GM21447 (cell line): ENCODE results near the gene ATP8B2.
"Not testable (repeated sequence)": the region's sequence is repeated elsewhere in the genome, so short reads cannot be mapped to it uniquely, and the experiment has no call there.

Experiments used
- ATAC-seq: cut with Tn5 transposase; IDR thresholded peaks from one replicate; pipeline ENCODE4 v1.9.1; 2021; ENCODE audit not compliant: unreplicated experiment

The ATP8B2 gene

GRCh38 chr1:154324669-154325582 is at the start of gene ATP8B2:
TSS of gene ATP8B2 (plus strand) at chr1:154325525. CDS start at chr1:154328142, 2,617 bp downstream.
- peak; percentile 42 for ATAC-seq

DNA sequence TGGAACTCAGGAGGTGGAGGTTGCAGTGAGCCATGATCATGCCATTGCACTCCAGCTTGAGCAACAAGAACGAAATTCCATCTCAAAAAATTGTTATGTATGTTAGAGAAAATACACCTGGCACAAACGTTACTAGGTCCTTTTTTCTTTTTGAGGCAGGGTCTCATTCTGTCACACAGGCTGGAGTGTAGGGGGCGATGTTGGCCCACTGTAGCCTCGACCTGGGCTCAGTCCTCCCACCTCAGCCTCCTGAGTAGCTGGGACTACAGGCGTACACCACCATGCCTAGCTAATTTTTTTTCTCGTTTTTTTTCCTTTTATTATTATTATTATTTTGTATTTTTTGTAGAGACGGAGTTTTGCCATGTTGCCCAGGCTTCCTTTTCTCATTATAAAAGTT is 48.5 kb upstream of the ATP8B2 start:
- ATAC-seq, result no peak

DNA sequence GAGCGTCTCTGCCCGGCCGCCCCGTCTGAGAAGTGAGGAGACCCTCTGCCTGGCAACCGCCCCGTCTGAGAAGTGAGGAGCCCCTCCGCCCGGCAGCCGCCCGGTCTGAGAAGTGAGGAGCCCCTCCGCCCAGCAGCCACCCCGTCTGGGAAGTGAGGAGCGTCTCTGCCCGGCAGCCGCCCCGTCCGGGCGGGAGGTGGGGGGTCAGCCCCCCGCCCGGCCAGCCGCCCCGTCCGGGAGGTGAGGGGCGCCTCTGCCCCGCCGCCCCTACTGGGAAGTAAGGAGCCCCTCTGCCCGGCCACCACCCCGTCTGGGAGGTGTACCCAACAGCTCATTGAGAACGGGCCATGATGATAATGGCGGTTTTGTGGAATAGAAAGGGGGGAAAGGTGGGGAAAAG is 37.7 kb upstream of the ATP8B2 start:
- not testable (repeated sequence) for ATAC-seq

GRCh38 chr1:154288661-154289060 is 36.7 kb upstream of the ATP8B2 start:
- ATAC-seq, result no peak

GRCh38 chr1:154290921-154291320 is 34.4 kb upstream of the ATP8B2 start:
- no peak for ATAC-seq

DNA sequence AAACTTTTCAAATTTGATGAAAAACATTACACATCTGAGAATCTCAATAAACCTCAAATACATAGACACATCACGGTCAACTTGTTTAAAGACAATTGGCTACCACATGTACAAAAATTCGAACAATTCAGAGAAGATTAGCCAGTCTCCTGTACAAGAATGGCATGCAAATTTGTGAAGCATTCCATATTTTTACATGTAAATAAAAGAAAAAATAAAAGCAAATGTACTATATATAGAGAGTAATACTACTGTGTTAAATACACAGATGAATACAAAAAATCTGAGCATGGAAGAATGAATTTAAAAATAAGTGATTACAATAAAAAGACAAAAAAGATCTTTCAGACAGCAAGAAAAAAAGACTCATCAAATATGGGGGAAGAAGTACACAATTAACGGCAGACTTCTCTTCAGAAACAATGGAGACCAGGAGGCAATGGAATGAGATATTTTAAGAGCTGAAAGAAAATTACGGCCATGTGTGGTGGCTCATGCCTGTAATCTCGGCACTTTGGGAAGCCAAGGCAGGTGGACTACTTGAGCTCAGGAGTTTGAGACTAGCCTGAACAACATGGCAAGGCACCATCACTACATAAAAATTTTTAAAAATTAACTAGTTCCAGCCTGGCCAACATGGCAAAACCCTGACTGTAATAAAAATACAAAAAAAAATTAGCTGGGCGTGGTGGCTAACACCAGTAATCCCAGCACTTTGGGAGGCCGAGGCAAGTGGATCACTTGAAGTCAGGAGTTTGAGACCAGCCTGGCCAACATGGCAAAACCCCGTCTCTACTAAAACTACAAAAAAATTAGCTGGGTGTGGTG is 29.7 kb upstream of the ATP8B2 start:
- ATAC-seq, result no peak

GRCh38 chr1:154301582-154301981 is 23.7 kb upstream of the ATP8B2 start:
- ATAC-seq, result no peak

DNA sequence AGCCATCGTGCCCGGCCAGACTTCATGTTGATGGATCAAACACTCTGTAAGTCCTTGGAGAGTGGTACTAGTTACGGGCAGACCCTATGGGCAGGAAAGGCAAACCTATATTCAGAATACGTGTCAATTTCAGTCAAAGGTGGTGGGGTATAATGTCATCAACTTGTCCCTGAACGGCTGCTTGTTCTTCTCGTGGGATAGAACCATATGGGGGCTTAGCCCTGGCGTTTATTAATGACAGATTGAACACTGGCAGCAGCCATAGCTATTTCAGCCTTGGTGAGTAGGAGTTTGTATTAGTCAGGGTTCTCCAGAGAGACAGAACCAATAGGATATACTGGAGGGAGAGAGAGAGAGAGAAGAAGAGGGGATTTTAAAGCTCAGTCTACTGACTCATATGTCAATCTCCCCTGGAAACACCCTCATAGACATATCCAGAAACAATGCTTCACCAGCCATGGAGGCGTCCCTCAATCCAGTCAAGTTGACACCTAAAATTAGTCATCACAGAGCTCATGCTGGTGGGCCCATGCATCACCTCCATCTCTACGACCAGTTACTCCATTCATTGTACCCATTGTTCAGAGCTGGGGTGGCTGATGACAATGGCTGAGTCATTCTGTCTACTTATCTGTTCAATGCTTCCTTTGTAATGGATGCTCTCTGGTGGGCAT is 20.5 kb upstream of the ATP8B2 start:
- no peak for ATAC-seq

DNA sequence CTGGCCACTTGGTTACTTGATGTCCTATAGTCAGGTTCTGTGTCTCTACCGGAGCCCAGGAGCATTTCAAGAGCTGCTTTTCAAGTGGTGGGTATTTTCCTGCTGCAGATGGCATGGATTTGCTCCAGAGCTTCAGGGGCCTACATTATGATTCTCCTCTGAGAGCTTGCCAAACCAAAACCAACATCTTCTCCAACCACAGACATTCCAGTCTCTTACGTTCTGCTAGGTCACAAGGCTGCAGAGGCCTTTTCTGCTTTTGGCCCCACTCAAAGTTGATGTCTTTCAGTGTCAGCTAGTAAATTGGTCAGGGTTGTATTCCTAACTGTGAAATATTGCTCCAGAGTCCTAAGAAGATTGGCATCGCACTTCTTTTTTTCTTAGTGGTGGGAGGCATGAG is 19.2 kb upstream of the ATP8B2 start:
- no peak for ATAC-seq

DNA sequence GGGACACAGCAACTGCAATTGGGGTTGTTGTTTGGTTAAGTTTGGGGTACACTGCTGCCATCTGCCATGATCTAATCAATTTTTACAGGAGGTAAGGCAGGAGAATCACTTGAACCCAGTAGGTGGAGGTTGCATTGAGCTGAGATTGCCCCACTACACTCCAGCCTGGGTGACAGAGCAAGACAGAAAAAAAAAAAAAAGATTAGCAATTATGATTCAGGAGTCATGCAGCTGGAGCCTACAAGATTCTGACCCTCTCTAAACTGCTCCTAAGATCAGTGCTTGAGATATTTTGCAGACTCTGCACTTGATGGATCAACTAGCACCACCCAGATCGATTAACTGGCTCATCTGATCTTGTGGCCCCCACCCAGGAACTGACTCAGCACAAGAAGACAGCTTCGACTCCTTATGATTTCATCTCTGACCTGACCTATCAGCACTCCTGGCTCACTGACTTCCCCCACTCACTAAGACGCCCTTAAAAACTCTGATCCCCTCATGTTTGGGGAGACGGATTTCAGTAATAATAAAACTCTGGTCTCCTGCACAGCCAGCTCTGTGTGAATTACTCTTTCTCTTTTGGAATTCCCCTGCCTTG is 17.6 kb upstream of the ATP8B2 start:
- ATAC-seq, result not testable (repeated sequence)

GRCh38 chr1:154309136-154309535 is 16.2 kb upstream of the ATP8B2 start:
- not testable (repeated sequence) for ATAC-seq

DNA sequence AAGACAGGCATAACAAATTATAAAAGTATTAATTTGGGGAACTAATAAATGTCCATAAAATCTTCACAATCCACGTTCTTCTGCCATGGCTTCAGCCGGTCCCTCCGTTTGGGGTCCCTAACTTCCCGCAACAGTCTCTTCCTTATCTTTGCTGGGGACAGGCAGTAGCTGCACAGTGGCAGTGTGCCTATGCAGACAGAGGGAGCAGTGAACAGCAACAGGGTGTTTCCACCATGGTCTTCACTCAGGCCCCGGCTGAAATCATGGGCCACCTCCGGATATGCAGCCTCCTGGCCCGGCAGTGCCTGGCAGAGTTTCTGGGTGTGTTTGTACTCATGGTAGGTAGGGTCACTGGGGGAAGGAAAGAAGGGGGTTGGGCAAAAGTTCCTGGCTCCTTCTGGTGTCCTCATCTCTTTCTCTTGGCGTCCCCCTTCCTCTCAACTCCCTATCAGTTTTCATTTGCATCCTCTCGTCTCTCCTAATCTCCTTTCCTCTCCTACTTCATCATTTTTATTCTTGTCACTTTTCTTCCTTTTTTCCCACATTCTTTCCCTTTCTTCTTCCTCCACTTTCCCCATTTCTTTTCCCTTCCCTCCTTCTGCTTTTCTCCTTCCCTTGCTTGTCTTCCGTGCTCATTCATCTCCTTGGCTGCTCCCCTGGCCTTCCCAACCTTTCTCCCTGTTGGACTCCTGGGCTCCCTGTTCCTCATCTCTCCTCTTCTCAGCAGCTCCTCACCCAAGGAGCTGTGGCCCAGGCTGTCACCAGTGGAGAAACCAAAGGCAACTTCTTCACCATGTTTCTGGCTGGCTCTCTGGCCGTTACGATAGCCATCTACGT is 12.9 kb upstream of the ATP8B2 start:
- ATAC-seq, result not testable (repeated sequence)

DNA sequence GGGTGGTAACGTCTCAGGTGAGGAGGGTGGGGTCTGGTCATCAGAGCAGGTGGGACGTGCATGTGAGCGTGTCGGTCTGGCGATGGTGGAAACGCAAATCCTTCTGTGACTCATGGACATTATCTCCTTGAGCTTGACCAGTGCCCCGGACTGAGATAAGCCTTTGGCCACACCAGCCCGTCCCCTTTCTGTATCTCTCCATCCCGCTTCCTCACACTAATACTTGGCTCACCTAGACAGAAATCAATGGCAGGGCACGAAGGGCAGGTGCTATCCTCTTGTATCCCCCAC is 12.3 kb upstream of the ATP8B2 start:
- no peak for ATAC-seq

GRCh38 chr1:154314226-154314625 is 11.1 kb upstream of the ATP8B2 start:
- ATAC-seq, result not testable (repeated sequence)

DNA sequence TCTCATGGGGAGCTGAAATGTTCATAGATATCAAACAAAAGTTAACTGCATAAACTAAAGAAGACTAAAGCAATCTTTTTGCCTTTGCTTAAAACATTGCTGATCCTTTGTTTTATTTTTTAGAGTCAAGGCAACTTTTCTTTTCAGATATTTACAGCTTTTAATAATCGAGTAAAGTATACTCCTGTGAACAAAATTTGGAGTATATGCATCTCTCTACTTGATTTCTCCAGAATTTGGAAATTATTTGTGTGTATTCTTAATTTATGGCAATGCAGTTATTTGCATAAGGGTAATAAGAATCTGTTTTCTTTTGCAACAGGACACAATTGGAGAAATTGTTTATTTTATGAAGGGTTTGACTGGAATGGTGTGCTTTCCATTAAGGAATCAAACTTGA is 8.6 kb upstream of the ATP8B2 start:
- no peak for ATAC-seq

DNA sequence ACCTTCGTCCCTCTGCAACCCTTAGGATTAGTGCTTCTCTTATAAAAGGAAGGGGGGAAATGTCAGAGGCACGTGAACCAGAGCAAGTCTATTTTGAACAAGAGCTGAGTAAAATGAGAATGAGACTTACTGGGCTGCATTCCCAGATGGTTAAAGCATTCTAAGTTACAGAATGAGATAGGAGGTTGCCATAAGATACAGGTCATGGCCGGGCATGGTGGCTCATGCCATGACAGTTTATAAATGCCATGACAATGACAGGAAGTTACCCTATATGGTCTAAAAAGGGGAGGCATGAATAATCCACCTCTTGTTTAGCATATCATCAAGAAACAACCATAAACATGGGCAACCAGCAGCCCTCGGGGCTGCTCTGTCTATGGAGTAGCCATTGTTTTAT is 6.9 kb upstream of the ATP8B2 start:
- no peak for ATAC-seq

DNA sequence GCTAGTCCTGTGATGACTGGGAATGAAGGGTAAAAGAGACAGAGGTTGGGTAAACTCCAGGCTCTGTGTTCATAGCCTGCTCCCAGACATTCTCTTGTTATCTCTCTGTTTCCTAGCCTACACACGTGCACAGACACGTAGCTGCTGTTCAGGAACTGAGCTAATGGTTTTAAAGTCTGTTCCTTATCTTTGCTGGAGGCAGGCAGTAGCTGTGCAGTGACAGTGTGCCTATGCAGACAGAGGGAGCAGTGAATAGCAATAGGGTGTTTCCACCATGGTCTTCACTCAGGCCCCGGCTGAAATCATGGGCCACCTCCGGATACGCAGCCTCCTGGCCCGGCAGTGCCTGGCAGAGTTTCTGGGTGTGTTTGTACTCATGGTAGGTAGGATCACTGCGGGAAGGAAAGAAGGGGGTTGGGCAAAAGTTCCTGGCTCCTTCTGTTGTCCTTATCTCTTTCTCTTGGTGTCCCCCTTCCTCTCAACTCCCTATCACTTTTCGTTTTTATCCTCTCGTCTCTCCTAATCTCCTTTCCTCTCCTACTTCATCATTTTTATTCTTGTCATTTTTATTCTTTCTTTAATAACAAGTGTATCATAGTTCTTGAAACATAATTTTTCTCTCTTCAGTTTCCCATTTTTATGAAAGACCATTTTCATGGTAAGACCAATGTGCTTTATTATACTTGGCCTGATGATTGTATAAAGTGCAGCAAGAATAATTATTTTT is 4.3 kb upstream of the ATP8B2 start, which contains the start of gene AQP10:
Gene AQP10, plus strand, starts transcription at position 212 of the 727 bp plus-strand sequence. Its CDS starts 63 bp downstream, at position 275.
- ATAC-seq, result no peak

- not testable (repeated sequence) for ATAC-seq
Observed at GRCh38 chr1:154321609-154321934, 3.8 kb upstream of the ATP8B2 start.

DNA sequence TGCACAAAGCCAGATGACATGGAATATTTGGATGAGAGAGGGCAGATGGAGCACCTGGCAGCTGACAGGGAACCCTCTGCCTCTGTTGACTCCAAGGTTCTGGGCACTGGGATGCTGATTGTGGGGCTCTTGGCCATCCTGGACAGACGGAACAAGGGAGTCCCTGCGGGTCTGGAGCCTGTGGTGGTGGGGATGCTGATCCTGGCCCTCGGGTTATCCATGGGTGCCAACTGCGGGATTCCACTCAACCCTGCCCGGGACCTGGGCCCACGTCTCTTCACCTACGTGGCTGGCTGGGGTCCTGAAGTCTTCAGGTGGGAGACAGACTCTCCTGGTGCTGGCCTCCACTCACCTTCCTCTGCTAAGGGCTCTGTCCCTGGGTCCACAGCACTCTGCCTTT is 1.8 kb upstream of the ATP8B2 start:
- no peak for ATAC-seq

- no peak for ATAC-seq
Observed at GRCh38 chr1:154324241-154324640, 1.1 kb upstream of the ATP8B2 start.
